Activated T-cell treated with anti-CD3 and anti-CD28 coated beads, Interleukin-2, amount 50 U/mL, for 72 hours (primary cell): ENCODE measurements around the gene SLC44A1. TPM values are rescaled to one million over a fixed set of nuclear protein-coding genes. Genes with fewer than 3 reads are reported as not detected.

Source experiments
- ATAC-seq, 2 donors: fragments of 150-1000 bp; cut with Tn5 transposase; replicated peaks in 1 of 2; 2 replicates each; pipeline ENCODE4 v1.10.0; 2021; ENCODE audit warnings: moderate library complexity in 2 of 2, mild to moderate bottlenecking in 1 of 2
- DNase-seq, 2 donors: peaks; one replicate each; pipeline ENCODE4 v3.0.0; 2021 to 2022; ENCODE audit warnings: mixed read lengths in 1 of 2
- H3K27ac Mint-ChIP-seq: one replicate; pipeline ENCODE4 v1.8.0; 2022; ENCODE audit warnings: mild to moderate bottlenecking, moderate library complexity, mixed read lengths
- H3K27me3 Mint-ChIP-seq: one replicate; pipeline ENCODE4 v1.8.0; 2022; ENCODE audit warnings: low read depth, mixed read lengths
- H3K36me3 Mint-ChIP-seq, 2 donors: one replicate each; pipeline ENCODE4 v1.8.0; 2022; ENCODE audit warnings: mixed read lengths in 2 of 2, mild to moderate bottlenecking in 1 of 2; ENCODE audit not compliant: insufficient read depth in 2 of 2
- H3K4me1 Mint-ChIP-seq: one replicate; pipeline ENCODE4 v1.8.0; 2022; ENCODE audit warnings: low read depth, mixed read lengths
- H3K4me3 Mint-ChIP-seq, 2 donors: one replicate each; pipeline ENCODE4 v1.8.0; 2022; ENCODE audit warnings: mild to moderate bottlenecking in 2 of 2, mixed read lengths in 2 of 2, moderate library complexity in 2 of 2
- H3K9me3 Mint-ChIP-seq, 2 donors: one replicate each; pipeline ENCODE4 v1.8.0; 2022; ENCODE audit warnings: mixed read lengths in 2 of 2
- total RNA-seq, 2 donors: library from RNA; stranded (reverse); gene quantifications; one replicate each; pipeline ENCODE4 v1.2.3, GENCODE V29; 2022

SLC44A1 gene
- total RNA-seq, 2 donors from 2014 or later, result 10.0 to 11.8 TPM

DNA sequence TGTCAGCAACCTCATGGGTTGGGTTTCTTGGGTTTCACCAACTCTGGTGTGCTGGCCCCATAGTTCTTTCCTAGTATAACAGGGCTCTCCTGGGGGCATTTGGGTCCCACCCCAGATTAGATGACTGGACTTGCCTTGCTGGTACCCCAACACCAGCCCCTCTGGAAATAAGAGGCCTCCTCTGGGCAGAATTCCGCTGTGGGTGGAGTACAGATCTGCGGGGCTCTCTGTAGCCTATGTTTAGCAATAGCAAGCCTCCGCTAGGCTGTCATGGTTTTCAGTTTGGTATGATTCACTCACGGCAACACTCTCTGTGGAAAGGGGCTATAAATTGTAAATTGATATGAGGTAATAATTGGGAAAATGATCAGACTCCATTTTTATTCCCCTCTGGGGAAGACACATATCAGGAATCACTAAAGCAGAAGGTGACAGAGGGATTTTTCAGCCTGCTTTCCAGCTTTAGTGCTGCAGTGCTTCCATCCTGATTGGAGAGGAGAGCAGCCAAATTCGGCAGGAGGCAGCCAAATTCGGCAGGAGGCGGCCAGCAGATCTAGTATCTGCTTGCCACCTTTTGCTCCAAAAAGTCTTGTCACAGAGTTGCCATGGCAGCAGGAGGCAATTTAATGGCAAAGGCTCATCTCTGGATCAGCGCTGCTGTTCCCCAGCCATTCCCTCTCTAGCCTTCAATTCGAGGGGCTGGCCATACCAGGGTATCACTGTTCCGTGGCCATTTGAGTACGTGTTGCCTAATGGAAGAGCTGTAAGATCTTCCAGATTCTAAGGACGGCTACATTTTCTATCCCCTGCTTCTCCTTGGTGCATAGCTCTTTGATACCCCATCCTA is 84.6 kb downstream of the SLC44A1 start:
- Mint-ChIP-seq H3K9me3 (no peaks in the 10 kb centered on the region), H3K27ac (no peak overlapping the region), H3K4me3 (no peak overlapping the region), H3K27me3 (no peaks in the 10 kb centered on the region), H3K4me1 (peaks cover 7% of the 10 kb centered on the region), H3K36me3 (no peaks in the 10 kb centered on the region)
- ATAC-seq (no peak), DNase-seq (no peak)

DNA sequence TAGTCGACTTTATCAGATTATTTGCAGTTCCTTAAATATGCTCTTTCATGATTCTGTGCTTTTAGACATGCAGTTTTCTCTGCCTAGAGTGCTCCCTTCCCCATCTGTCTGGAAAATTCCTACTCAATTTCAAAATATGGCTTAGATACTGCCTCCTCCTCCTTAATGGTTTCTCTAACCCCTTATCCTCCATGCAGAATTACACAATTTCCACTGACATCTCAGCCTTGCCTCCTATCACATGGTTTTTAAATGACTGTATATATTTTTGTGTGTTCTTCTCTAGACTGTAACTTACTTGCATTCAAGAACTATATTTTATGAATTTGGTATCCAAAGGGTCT is 85.2 kb downstream of the SLC44A1 start:
- Mint-ChIP-seq H3K36me3 (no peaks in the 10 kb centered on the region), H3K9me3 (no peaks in the 10 kb centered on the region), H3K4me3 (no peak overlapping the region), H3K27ac (peak overlapping the region; percentile 13), H3K4me1 (peaks cover 7% of the 10 kb centered on the region), H3K27me3 (no peaks in the 10 kb centered on the region)
- no peak for ATAC-seq
- DNase-seq, result no peak

GRCh38 chr9:105330201-105330600 is 85.8 kb downstream of the SLC44A1 start:
- Mint-ChIP-seq H3K27ac (peak overlapping the region; percentile 13), H3K36me3 (no peaks in the 10 kb centered on the region), H3K9me3 (no peaks in the 10 kb centered on the region), H3K27me3 (no peaks in the 10 kb centered on the region), H3K4me1 (peaks cover 7% of the 10 kb centered on the region), H3K4me3 (no peak overlapping the region)
- DNase-seq, result no peak
- ATAC-seq, result peak; percentile 24 to 68

- Mint-ChIP-seq H3K4me1 (peaks cover 7% of the 10 kb centered on the region), H3K27me3 (no peaks in the 10 kb centered on the region), H3K36me3 (no peaks in the 10 kb centered on the region), H3K4me3 (no peak overlapping the region), H3K27ac (no peak overlapping the region), H3K9me3 (no peaks in the 10 kb centered on the region)
- DNase-seq, result no peak
- ATAC-seq, result no peak
Observed at GRCh38 chr9:105330755-105331154, 86.3 kb downstream of the SLC44A1 start.

DNA sequence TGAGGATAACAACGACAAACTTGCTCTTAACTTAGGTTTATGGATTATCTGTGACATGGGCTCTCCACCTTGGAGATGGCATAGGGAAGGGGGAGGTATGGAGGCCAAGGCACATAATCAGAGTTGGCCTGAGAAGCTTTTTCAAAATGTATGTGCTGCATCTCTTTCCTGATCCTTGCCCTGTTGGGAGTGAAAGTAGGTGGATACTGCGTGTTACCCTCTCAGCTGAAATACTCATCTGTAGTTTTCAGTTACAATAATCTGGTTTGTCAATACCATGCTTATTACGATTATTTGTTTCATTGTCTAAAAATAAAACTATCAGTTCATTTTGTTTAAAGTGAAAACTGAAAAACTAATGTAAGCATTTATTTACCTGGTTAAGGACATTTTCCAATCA is 86.7 kb downstream of the SLC44A1 start:
- Mint-ChIP-seq H3K9me3 (no peaks in the 10 kb centered on the region), H3K36me3 (no peaks in the 10 kb centered on the region), H3K4me1 (peaks cover 7% of the 10 kb centered on the region), H3K27ac (no peak overlapping the region), H3K4me3 (no peak overlapping the region), H3K27me3 (no peaks in the 10 kb centered on the region)
- DNase-seq (no peak), ATAC-seq (no peak)

- Mint-ChIP-seq H3K27ac (no peak overlapping the region), H3K4me1 (peaks cover 7% of the 10 kb centered on the region), H3K9me3 (no peaks in the 10 kb centered on the region), H3K36me3 (no peaks in the 10 kb centered on the region), H3K27me3 (no peaks in the 10 kb centered on the region), H3K4me3 (no peak overlapping the region)
- no peak for DNase-seq
- ATAC-seq, result no peak
Observed at GRCh38 chr9:105331755-105332154, 87.3 kb downstream of the SLC44A1 start.

DNA sequence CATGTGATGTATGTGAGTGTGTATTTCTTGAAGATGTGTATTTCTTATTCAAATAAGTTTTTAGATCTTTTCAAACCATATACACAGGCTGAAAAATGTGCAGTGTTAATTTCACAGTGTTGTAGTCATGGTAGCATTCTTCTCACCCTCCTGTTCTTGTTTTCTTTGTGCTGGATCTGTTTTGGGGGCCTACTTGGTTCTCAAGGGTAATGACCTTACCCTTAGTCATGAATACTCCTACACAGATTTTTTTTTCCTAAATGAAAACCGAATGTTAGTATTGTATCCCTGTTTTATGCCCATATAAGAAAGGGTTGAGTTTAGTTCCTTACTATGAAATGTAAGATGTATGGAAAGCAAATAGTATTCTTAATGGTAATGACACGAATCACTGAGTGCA is 88.0 kb downstream of the SLC44A1 start:
- no peak for DNase-seq
- Mint-ChIP-seq H3K36me3 (no peaks in the 10 kb centered on the region), H3K27me3 (no peaks in the 10 kb centered on the region), H3K4me3 (no peak overlapping the region), H3K9me3 (no peaks in the 10 kb centered on the region), H3K27ac (no peak overlapping the region), H3K4me1 (peaks cover 7% of the 10 kb centered on the region)
- ATAC-seq, result no peak

GRCh38 chr9:105333076-105333475 is 88.6 kb downstream of the SLC44A1 start:
- DNase-seq (no peak), ATAC-seq (no peak)
- peaks cover 7% of the 10 kb centered on the region for H3K4me1 Mint-ChIP-seq
- H3K9me3 Mint-ChIP-seq, result no peaks in the 10 kb centered on the region
- H3K4me3 Mint-ChIP-seq, result no peak overlapping the region
- no peak overlapping the region for H3K27ac Mint-ChIP-seq
- no peaks in the 10 kb centered on the region for H3K27me3 Mint-ChIP-seq
- H3K36me3 Mint-ChIP-seq, result no peaks in the 10 kb centered on the region

- H3K36me3 Mint-ChIP-seq, result no peaks in the 10 kb centered on the region
- no peaks in the 10 kb centered on the region for H3K9me3 Mint-ChIP-seq
- no peak for ATAC-seq
- H3K27me3 Mint-ChIP-seq, result no peaks in the 10 kb centered on the region
- no peak overlapping the region for H3K27ac Mint-ChIP-seq
- no peak for DNase-seq
- H3K4me1 Mint-ChIP-seq, result peaks cover 7% of the 10 kb centered on the region
- H3K4me3 Mint-ChIP-seq, result no peak overlapping the region
Observed at GRCh38 chr9:105333811-105334210, 89.4 kb downstream of the SLC44A1 start.

DNA sequence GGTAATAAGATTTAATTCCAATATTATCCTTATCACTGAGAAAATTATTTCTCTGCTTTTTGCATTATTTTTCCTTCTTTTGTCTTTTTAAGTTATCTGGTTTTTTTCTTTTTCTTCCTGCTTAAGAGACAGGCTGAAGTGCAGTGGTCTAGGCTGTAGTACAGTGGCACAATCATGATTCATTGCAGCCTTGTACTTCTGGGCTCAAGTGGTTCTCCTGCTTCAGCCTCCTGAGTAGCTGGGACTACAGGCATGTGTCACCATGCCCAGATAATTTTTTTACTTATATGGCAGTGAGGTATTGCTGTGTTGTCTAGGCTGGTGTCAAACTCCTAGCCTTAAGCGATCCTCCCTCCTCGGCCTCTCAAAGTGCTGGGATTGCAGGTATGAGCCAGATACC is 93.9 kb downstream of the SLC44A1 start:
- Mint-ChIP-seq H3K27me3 (no peaks in the 10 kb centered on the region), H3K9me3 (no peaks in the 10 kb centered on the region), H3K4me1 (peaks cover 25% of the 10 kb centered on the region), H3K36me3 (peaks cover 0 to 1% of the 10 kb centered on the region in 2 donors), H3K27ac (no peak overlapping the region), H3K4me3 (no peak overlapping the region)
- ATAC-seq (no peak), DNase-seq (no peak)

DNA sequence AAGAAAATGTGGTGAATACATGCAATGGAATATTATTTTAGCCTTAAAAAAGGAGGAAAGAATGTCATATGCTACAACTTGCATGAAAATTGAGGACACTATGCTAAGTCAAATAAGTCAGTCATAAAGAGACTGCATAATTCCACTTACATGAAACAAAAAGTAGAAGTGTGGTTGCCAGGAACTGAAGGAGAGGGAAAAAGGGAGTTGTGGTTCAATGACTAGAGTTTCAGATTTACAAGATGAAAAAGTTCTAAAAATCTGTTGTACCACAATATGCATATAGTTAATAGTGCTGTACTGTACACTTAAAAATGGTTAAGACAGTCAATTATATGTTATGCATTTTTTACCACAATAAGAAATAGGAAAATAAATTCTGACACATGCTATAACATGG is 95.4 kb downstream of the SLC44A1 start:
- H3K9me3 Mint-ChIP-seq, result no peaks in the 10 kb centered on the region
- no peak overlapping the region for H3K27ac Mint-ChIP-seq
- peak in 1 of 2 donors; percentile 21 for ATAC-seq
- DNase-seq, result no peak
- peaks cover 25% of the 10 kb centered on the region for H3K4me1 Mint-ChIP-seq
- peaks cover 0 to 1% of the 10 kb centered on the region in 2 donors for H3K36me3 Mint-ChIP-seq
- H3K4me3 Mint-ChIP-seq, result no peak overlapping the region
- H3K27me3 Mint-ChIP-seq, result no peaks in the 10 kb centered on the region

DNA sequence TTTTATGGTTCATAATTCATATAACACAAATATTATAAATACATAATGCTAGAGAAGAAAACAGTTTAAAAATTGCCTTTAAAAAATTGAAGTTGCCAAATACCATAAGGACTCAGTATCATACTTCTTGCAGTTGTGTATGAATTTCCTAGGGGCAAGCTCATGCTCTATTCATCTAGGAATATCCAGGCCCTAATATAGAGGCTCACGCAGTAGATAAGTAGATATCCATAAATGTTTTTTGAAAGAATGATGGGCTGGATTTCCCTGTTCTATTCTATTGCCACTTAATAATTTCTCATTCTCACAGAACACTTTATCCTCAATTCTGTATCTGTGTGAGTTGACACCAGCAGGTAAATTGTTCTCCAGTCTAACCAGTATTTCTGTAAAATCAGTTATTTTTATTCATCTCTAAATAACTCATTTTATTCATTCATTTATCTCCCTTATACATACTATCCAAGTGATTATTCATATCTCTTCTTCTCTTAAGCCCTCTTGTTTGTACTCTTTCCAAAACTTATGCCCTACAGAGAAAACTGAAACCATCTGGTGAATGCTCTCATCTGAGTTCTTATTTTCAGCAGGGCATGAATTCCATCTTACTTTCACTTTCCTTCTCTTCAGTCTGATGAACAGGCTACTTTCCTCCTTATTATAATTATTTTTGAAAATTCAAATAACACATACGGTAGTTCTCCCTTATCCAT is 97.1 kb downstream of the SLC44A1 start:
- peaks cover 0 to 1% of the 10 kb centered on the region in 2 donors for H3K36me3 Mint-ChIP-seq
- H3K27me3 Mint-ChIP-seq, result no peaks in the 10 kb centered on the region
- DNase-seq, result no peak
- H3K4me1 Mint-ChIP-seq, result peaks cover 25% of the 10 kb centered on the region
- H3K27ac Mint-ChIP-seq, result no peak overlapping the region
- H3K4me3 Mint-ChIP-seq, result no peak overlapping the region
- ATAC-seq, result peak; percentile 26 to 31
- no peaks in the 10 kb centered on the region for H3K9me3 Mint-ChIP-seq

GRCh38 chr9:105342147-105342505 is 97.7 kb downstream of the SLC44A1 start:
- Mint-ChIP-seq H3K4me3 (no peak overlapping the region), H3K36me3 (peaks cover 0 to 1% of the 10 kb centered on the region in 2 donors), H3K27me3 (no peaks in the 10 kb centered on the region), H3K27ac (no peak overlapping the region), H3K4me1 (peaks cover 25% of the 10 kb centered on the region), H3K9me3 (no peaks in the 10 kb centered on the region)
- no peak for DNase-seq
- no peak for ATAC-seq

GRCh38 chr9:105344283-105344682 is 99.8 kb downstream of the SLC44A1 start:
- no peaks in the 10 kb centered on the region for H3K9me3 Mint-ChIP-seq
- ATAC-seq (no peak), DNase-seq (no peak)
- H3K4me3 Mint-ChIP-seq, result no peak overlapping the region
- H3K27ac Mint-ChIP-seq, result no peak overlapping the region
- no peaks in the 10 kb centered on the region for H3K27me3 Mint-ChIP-seq
- H3K4me1 Mint-ChIP-seq, result peaks cover 25% of the 10 kb centered on the region
- H3K36me3 Mint-ChIP-seq, result no peaks in the 10 kb centered on the region
